ENCODE data around the gene AOPEP.

Gene AOPEP

GRCh38 chr9:94783928-94784327 is 57.4 kb downstream of the AOPEP start:
- Histone ChIP-seq H3K27ac (no peak overlapping the region), H3K27me3 (replicated peaks) (no peaks in the 10 kb centered on the region), H3K4me3 (ENCODE audit: low read depth, low read length) (no peak overlapping the region), H3K36me3 (replicated peaks) (no peaks in the 10 kb centered on the region)
- in situ Hi-C loops (cut with HindIII; ENCODE audit: low pct_ligation_motif_present, low sequenced_read_pairs) = no loop called here
- no peak for DNase-seq
- TF ChIP-seq, protein P1, sequence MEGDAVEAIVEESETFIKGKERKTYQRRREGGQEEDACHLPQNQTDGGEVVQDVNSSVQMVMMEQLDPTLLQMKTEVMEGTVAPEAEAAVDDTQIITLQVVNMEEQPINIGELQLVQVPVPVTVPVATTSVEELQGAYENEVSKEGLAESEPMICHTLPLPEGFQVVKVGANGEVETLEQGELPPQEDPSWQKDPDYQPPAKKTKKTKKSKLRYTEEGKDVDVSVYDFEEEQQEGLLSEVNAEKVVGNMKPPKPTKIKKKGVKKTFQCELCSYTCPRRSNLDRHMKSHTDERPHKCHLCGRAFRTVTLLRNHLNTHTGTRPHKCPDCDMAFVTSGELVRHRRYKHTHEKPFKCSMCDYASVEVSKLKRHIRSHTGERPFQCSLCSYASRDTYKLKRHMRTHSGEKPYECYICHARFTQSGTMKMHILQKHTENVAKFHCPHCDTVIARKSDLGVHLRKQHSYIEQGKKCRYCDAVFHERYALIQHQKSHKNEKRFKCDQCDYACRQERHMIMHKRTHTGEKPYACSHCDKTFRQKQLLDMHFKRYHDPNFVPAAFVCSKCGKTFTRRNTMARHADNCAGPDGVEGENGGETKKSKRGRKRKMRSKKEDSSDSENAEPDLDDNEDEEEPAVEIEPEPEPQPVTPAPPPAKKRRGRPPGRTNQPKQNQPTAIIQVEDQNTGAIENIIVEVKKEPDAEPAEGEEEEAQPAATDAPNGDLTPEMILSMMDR (IDR thresholded peaks at IDR 0.05; ENCODE audit: low read depth, low read length, missing control alignments) = no peak

DNA sequence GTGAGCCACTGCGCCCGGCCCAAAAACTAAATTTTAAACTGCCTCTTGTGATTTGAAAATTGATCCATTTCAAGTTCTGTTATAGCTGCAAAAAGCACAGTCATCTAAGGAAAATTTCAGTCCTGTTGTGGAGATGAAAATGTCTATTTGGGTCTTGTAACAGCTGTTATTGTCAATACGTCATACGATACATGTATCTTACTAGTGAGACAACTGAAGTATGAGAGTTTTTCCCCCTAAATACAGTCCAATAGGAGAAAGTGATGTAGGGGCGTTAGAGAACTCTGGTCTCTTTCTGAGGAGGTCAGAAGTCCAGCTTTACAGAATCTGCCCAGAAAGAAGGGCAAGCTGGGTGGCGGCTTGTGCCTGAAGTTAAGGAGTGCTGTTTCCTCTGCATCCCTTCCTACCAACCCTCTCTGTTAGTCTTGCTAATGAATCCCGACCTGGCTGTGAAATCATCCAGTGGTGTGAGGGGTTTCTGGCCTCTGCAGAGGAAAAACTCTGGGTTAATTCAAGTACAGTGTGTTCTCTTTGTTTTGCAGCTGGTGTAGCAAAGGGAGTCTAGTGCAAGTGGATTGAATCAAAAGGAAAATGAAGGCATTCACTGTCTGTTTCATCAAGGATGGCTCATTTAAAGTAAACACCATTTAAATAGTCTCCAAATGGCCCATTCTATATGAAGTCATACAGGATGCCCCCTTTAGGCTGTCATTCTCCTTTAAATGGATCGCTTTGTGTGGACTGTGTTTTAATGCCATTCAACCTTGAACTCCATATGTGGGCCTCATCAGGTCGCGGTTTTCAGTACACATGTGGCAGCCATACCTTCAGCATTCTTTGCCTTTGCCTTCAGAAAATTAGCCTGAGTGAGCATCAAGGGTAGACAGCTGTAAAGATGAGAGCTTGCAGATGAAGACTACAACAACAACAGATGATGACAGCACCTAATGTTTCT is 59.0 kb downstream of the AOPEP start:
- TF ChIP-seq, protein P1 (IDR thresholded peaks at IDR 0.05; ENCODE audit: low read depth, low read length, missing control alignments) = no peak
- Histone ChIP-seq H3K27me3 (replicated peaks) (no peaks in the 10 kb centered on the region), H3K36me3 (replicated peaks) (no peaks in the 10 kb centered on the region), H3K27ac (no peak overlapping the region), H3K4me3 (ENCODE audit: low read depth, low read length) (no peak overlapping the region)
- no peak for DNase-seq
- in situ Hi-C loops (cut with HindIII; ENCODE audit: low pct_ligation_motif_present, low sequenced_read_pairs) = no loop called here

DNA sequence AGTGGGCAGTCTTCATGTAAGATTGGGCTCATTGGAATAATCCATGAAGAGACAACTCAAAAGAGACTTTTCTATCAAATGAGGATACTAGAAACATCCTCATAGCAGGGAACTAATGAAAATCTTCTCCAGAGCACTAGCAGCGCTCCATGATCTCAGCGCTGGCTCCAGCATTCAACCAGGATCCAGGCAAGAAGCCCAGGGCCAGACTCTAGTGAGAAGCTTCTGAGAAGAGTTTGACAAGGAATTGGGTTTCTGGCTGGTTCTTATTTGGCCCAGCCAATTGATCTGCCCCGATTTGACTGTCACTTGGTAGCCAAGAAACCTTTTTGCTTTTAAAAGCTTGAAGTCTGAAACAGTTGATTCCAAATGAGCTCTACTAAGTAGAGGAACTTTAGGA is 60.1 kb downstream of the AOPEP start:
- Histone ChIP-seq H3K27me3 (replicated peaks) (no peaks in the 10 kb centered on the region), H3K4me3 (ENCODE audit: low read depth, low read length) (no peak overlapping the region), H3K27ac (no peak overlapping the region), H3K36me3 (replicated peaks) (no peaks in the 10 kb centered on the region)
- in situ Hi-C loops (cut with HindIII; ENCODE audit: low pct_ligation_motif_present, low sequenced_read_pairs) = no loop called here
- DNase-seq = no peak
- TF ChIP-seq, protein P1 (IDR thresholded peaks at IDR 0.05; ENCODE audit: low read depth, low read length, missing control alignments) = no peak

DNA sequence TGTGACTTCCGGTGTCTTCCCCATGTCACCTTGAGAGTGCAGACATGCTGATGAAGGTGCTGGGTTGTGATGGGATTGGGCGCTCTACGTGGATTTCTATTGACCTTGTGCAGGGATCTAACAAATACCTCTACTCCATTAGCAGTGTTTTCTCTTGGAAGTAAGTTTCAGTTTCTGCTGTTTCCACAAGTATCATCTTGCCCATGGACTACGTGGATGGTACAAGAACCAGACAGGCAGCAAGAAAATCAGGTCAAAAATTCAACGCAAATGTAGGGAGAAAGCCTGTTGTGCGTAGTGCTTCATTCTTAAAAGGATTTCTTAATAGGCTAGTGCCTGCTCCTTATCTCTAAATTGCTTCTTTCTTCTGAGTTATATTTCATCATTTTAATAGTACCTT is 60.8 kb downstream of the AOPEP start:
- DNase-seq = no peak
- TF ChIP-seq, protein P1 (IDR thresholded peaks at IDR 0.05; ENCODE audit: low read depth, low read length, missing control alignments) = no peak
- Histone ChIP-seq H3K4me3 (ENCODE audit: low read depth, low read length) (no peak overlapping the region), H3K27me3 (replicated peaks) (no peaks in the 10 kb centered on the region), H3K27ac (no peak overlapping the region), H3K36me3 (replicated peaks) (no peaks in the 10 kb centered on the region)
- in situ Hi-C loops (cut with HindIII; ENCODE audit: low pct_ligation_motif_present, low sequenced_read_pairs) = no loop called here

GRCh38 chr9:94788570-94789105 is 62.1 kb downstream of the AOPEP start:
- in situ Hi-C loops (cut with HindIII; ENCODE audit: low pct_ligation_motif_present, low sequenced_read_pairs) = no loop called here
- Histone ChIP-seq H3K27me3 (replicated peaks) (no peaks in the 10 kb centered on the region), H3K27ac (no peak overlapping the region), H3K4me3 (ENCODE audit: low read depth, low read length) (no peak overlapping the region), H3K36me3 (replicated peaks) (no peaks in the 10 kb centered on the region)
- TF ChIP-seq, protein P1 (IDR thresholded peaks at IDR 0.05; ENCODE audit: low read depth, low read length, missing control alignments) = no peak
- no peak for DNase-seq

All from brain microvascular endothelial cell (primary cell).